IMR-90 (cell line): ENCODE results near the gene SIK2. TPM values are rescaled to one million over a fixed set of nuclear protein-coding genes. Genes with fewer than 3 reads are reported as not detected.

Source experiments
- ATAC-seq: fragments of 200-7000 bp; cut with Tn5 transposase; 2 replicates; pipeline ENCODE4 v1.9.1; 2020; ENCODE audit warnings: low read depth, mild to moderate bottlenecking, moderate library complexity
- BruUV-seq: library from RNA; stranded (reverse); fragments of 400-500 nt; replicated peaks from 2 replicates; lab custom pipeline; 2021; lab: Mats Ljungman, UMichigan
- CTCF ChIA-PET: fragments of 300-600 bp; formaldehyde crosslinking; extraction: SDS; loops from one replicate; lab custom pipeline; 2021; ENCODE audit warnings: antibody characterized with exemption; lab: Yijun Ruan, JAX
- POLR2A ChIA-PET: fragments of 300-600 bp; sonication (Branson Sonifier 250); formaldehyde crosslinking; loops from one replicate; lab custom pipeline; 2022; ENCODE audit warnings: antibody characterized with exemption; ENCODE audit not compliant: unreplicated experiment; lab: Charles Lee
- DNase-seq: peaks from one replicate; pipeline ENCODE4 v3.0.0; 2013
- H2AFZ ChIP-seq: replicated peaks from 2 replicates; pipeline ENCODE3; 2013; ENCODE audit warnings: low read length, mild to moderate bottlenecking; ENCODE audit not compliant: poor library complexity
- H2AK5ac ChIP-seq: 2 replicates; pipeline ENCODE4 v1.6.1; 2013; ENCODE audit warnings: low read depth, low read length, inconsistent platforms
- H2AK9ac ChIP-seq: replicated peaks from 2 replicates; pipeline ENCODE3; 2013; ENCODE audit warnings: mild to moderate bottlenecking, low read depth, low read length, moderate library complexity; ENCODE audit not compliant: poor library complexity
- H2BK120ac ChIP-seq: 2 replicates; pipeline ENCODE4 v1.6.1; 2013; ENCODE audit warnings: low read depth, low read length, inconsistent platforms
- H2BK15ac ChIP-seq: 3 replicates; pipeline ENCODE4 v1.6.1; 2013; ENCODE audit warnings: low read depth, low read length, inconsistent platforms
- H2BK20ac ChIP-seq: 2 replicates; pipeline ENCODE4 v1.6.1; 2013; ENCODE audit warnings: low read depth, mild to moderate bottlenecking, inconsistent platforms, low read length, moderate library complexity
- H2BK5ac ChIP-seq: 2 replicates; pipeline ENCODE4 v1.6.1; 2013; ENCODE audit warnings: mild to moderate bottlenecking, low read depth, low read length, inconsistent platforms; ENCODE audit not compliant: poor library complexity, severe bottlenecking
- H3K14ac ChIP-seq: replicated peaks from 2 replicates; pipeline ENCODE4 v1.6.1; 2013; ENCODE audit warnings: low read depth, low read length, inconsistent platforms
- H3K18ac ChIP-seq: 2 replicates; pipeline ENCODE4 v1.6.1; 2013; ENCODE audit warnings: low read depth, low read length, control low read depth
- H3K23ac ChIP-seq: 2 replicates; pipeline ENCODE4 v1.6.1; 2013; ENCODE audit warnings: low read depth, low read length, inconsistent platforms
- H3K27ac ChIP-seq: 2 replicates; pipeline ENCODE4 v1.5.1; 2013; ENCODE audit warnings: mild to moderate bottlenecking, control low read depth, low read length; ENCODE audit not compliant: insufficient read depth
- H3K27me3 ChIP-seq: 2 replicates; pipeline ENCODE4 v1.6.1; 2013; ENCODE audit warnings: low read length; ENCODE audit not compliant: control insufficient read depth, insufficient read depth
- H3K36me3 ChIP-seq: 2 replicates; pipeline ENCODE4 v1.6.1; 2013; ENCODE audit warnings: low read length, mixed read lengths; ENCODE audit not compliant: control insufficient read depth, insufficient read depth
- H3K4ac ChIP-seq: 2 replicates; pipeline ENCODE4 v1.6.1; 2013; ENCODE audit warnings: low read depth, low read length, inconsistent platforms
- H3K4me1 ChIP-seq: 2 replicates; pipeline ENCODE4 v1.6.1; 2013; ENCODE audit warnings: low read length, mixed read lengths; ENCODE audit not compliant: control insufficient read depth, insufficient read depth
- H3K4me2 ChIP-seq: 2 replicates; pipeline ENCODE4 v1.6.1; 2013; ENCODE audit warnings: low read depth, mild to moderate bottlenecking, control low read depth, low read length, moderate library complexity
- H3K4me3 ChIP-seq: 2 replicates; pipeline ENCODE4 v1.5.1; 2013; ENCODE audit warnings: low read depth, mild to moderate bottlenecking, control low read depth, low read length, moderate library complexity; ENCODE audit not compliant: insufficient read depth
- H3K56ac ChIP-seq: 2 replicates; pipeline ENCODE4 v1.6.1; 2013; ENCODE audit warnings: low read length, inconsistent platforms; ENCODE audit not compliant: insufficient read depth; ENCODE audit errors: extremely low read depth
- H3K79me1 ChIP-seq, 2 experiments: 2 replicates each; pipeline ENCODE4 v1.6.1; 2013; ENCODE audit warnings: low read length in 2 of 2, inconsistent platforms in 1 of 2, low read depth in 1 of 2
- H3K9ac ChIP-seq: 2 replicates; pipeline ENCODE4 v1.6.1; 2013; ENCODE audit warnings: low read depth, low read length, control low read depth
- H3K9me1 ChIP-seq: 2 replicates; pipeline ENCODE4 v1.6.1; 2013; ENCODE audit warnings: low read length, inconsistent platforms; ENCODE audit not compliant: insufficient read depth
- H3K9me3 ChIP-seq: 2 replicates; pipeline ENCODE4 v1.6.1; 2013; ENCODE audit warnings: low read length; ENCODE audit not compliant: control insufficient read depth, insufficient read depth
- H4K20me1 ChIP-seq: 2 replicates; pipeline ENCODE4 v1.6.1; 2013; ENCODE audit warnings: low read length, inconsistent platforms; ENCODE audit not compliant: insufficient read depth
- H4K5ac ChIP-seq: 2 replicates; pipeline ENCODE4 v1.6.1; 2013; ENCODE audit warnings: mild to moderate bottlenecking, low read depth, low read length, control low read depth
- H4K8ac ChIP-seq, 2 experiments: 2 replicates each; pipeline ENCODE4 v1.6.1; 2013; ENCODE audit warnings: low read depth in 2 of 2, low read length in 2 of 2, control low read depth in 1 of 2, inconsistent platforms in 1 of 2
- H4K91ac ChIP-seq: 2 replicates; pipeline ENCODE4 v1.6.1; 2013; ENCODE audit warnings: low read depth, low read length, inconsistent platforms; ENCODE audit not compliant: insufficient read depth
- BHLHE40 ChIP-seq: fragments of 150-350 bp; IDR thresholded peaks from 2 replicates; pipeline ENCODE4 v1.6.1; 2016; ENCODE audit warnings: mild to moderate bottlenecking, low read depth, low read length
- CEBPB ChIP-seq: IDR thresholded peaks from 2 replicates; pipeline ENCODE4 v1.6.1; 2012; ENCODE audit warnings: low read depth, low read length, improper control_type of control experiment
- CHD1 ChIP-seq: IDR thresholded peaks from 2 replicates; pipeline ENCODE4 v1.6.1; 2012; ENCODE audit warnings: low read depth, low read length, improper control_type of control experiment
- CTCF ChIP-seq: conservative IDR thresholded peaks from 2 replicates; pipeline ENCODE4 v1.5.1; 2012; ENCODE audit warnings: mild to moderate bottlenecking, low read depth, low read length, improper control_type of control experiment
- ELK1 ChIP-seq: fragments of 150-350 bp; IDR thresholded peaks from 2 replicates; pipeline ENCODE4 v1.6.1; 2016; ENCODE audit warnings: low read depth, mild to moderate bottlenecking, low read length, moderate library complexity, borderline replicate concordance
- FOS ChIP-seq: fragments of 150-350 bp; IDR thresholded peaks from 2 replicates; pipeline ENCODE4 v1.6.1; 2016; ENCODE audit warnings: low read depth, low read length
- MAFK ChIP-seq: IDR thresholded peaks from 2 replicates; pipeline ENCODE4 v1.6.1; 2012; ENCODE audit warnings: low read depth, low read length, improper control_type of control experiment
- MAZ ChIP-seq: IDR thresholded peaks from 2 replicates; pipeline ENCODE4 v1.6.1; 2012; ENCODE audit warnings: low read depth, mild to moderate bottlenecking, low read length, improper control_type of control experiment, moderate library complexity, borderline replicate concordance
- MXI1 ChIP-seq: IDR thresholded peaks from 2 replicates; pipeline ENCODE4 v1.6.1; 2012; ENCODE audit warnings: low read depth, mild to moderate bottlenecking, low read length, moderate library complexity, borderline replicate concordance
- NFE2L2 ChIP-seq: fragments of 150-350 bp; IDR thresholded peaks from 2 replicates; pipeline ENCODE4 v1.6.1; 2016; ENCODE audit warnings: low read depth, mild to moderate bottlenecking, low read length
- POLR2A ChIP-seq: IDR thresholded peaks from 2 replicates; pipeline ENCODE4 v1.6.1; 2012; ENCODE audit warnings: mild to moderate bottlenecking, low read depth, low read length
- RAD21 ChIP-seq: IDR thresholded peaks from 2 replicates; pipeline ENCODE4 v1.6.1; 2012; ENCODE audit warnings: low read length, improper control_type of control experiment
- RCOR1 ChIP-seq: IDR thresholded peaks from 2 replicates; pipeline ENCODE4 v1.6.1; 2012; ENCODE audit warnings: mild to moderate bottlenecking, low read length, improper control_type of control experiment; ENCODE audit not compliant: insufficient replicate concordance
- RFX5 ChIP-seq: IDR thresholded peaks from 2 replicates; pipeline ENCODE4 v1.8.0; 2012; ENCODE audit warnings: low read depth, mild to moderate bottlenecking, low read length, moderate library complexity
- SMC3 ChIP-seq: fragments of 150-350 bp; IDR thresholded peaks from 2 replicates; pipeline ENCODE4 v1.6.1; 2016; ENCODE audit warnings: low read depth, mild to moderate bottlenecking, antibody characterized with exemption, low read length, moderate library complexity
- USF2 ChIP-seq: fragments of 150-350 bp; IDR thresholded peaks from 2 replicates; pipeline ENCODE4 v1.6.1; 2017; ENCODE audit warnings: mild to moderate bottlenecking, antibody characterized with exemption, low read length, low read depth
- WGBS, 2 experiments: methylation state at CpG; one replicate each; pipeline versions ENCODE4 v1.1.5 to v1.1.7; 2013; ENCODE audit warnings: missing lambda C conversion rate in 2 of 2; ENCODE audit not compliant: insufficient read length in 1 of 2; ENCODE audit errors: extremely low coverage in 2 of 2; 5-methylcytosine and 5-hydroxymethylcytosine counted together
- dilution Hi-C: fragments of 300-500 bp; cut with HindIII; formaldehyde crosslinking; loops from one replicate; pipeline ENCODE4 v1.14.3; 2018; ENCODE audit warnings: low sequenced_read_pairs; ENCODE audit not compliant: unreplicated experiment
- in situ Hi-C: fragments of 300-500 bp; cut with MboI; formaldehyde crosslinking; loops from 3 replicates; pipeline ENCODE4 v1.14.3; 2019; ENCODE audit warnings: low sequenced_read_pairs, inconsistent platforms, mixed read lengths
- intact Hi-C: fragments of 100-400 bp; cut with micrococcal nuclease; formaldehyde crosslinking; loops from 2 replicates; pipeline ENCODE4 v1.10.0; 2022
- polyA plus RNA-seq, 3 experiments: library from polyadenylated mRNA; depleted of rRNA; stranded (reverse); fragments of >200 nt; gene quantifications; 2 replicates each; pipeline ENCODE4 v1.2.3, GENCODE V29; 2012; ENCODE audit warnings: low replicate concordance in 1 of 3
- total RNA-seq: library from RNA; depleted of rRNA; stranded (reverse); fragments of >200 nt; gene quantifications from 2 replicates; pipeline ENCODE4 v1.2.3, GENCODE V29; 2012

Gene SIK2
- total and polyA plus RNA-seq, 2 of the 4 experiments (the other 2 are of a cell fraction) = 7.9 to 10.4 TPM

- peaks cover 6% of the 10 kb centered on the region; the same call in 1 of the 2 replicates for H4K20me1 ChIP-seq
- no peak overlapping the region for H3K56ac ChIP-seq
- in situ Hi-C loops (no loop called here), dilution Hi-C loops (no loop called here), intact Hi-C loops (no loop called here)
- no peak overlapping the region for H3K23ac ChIP-seq
- H2AK9ac ChIP-seq = no peak overlapping the region
- H3K4me3 ChIP-seq = no peak overlapping the region
- no peak overlapping the region for H2AK5ac ChIP-seq
- peaks cover 3% of the 10 kb centered on the region for H3K9me3 ChIP-seq
- no peak overlapping the region for H2AFZ ChIP-seq
- no TSS peak for BruUV-seq
- H2BK15ac ChIP-seq = no peak overlapping the region
- no peak overlapping the region for H4K91ac ChIP-seq
- TF ChIP-seq MXI1 (no peak), ELK1 (no peak), POLR2A (no peak), RAD21 (no peak), RCOR1 (no peak), BHLHE40 (no peak), FOS (no peak), RFX5 (no peak), SMC3 (no peak), CEBPB (no peak), NFE2L2 (no peak), MAZ (no peak), MAFK (no peak), USF2 (no peak), CHD1 (no peak), CTCF (no peak)
- H3K18ac ChIP-seq = no peak overlapping the region
- peaks cover 6% of the 10 kb centered on the region; the same call in 1 of the 2 replicates for H3K9me1 ChIP-seq
- WGBS, 2 experiments = no CpG with 5 or more reads among the region's 1 CpG
- no peak overlapping the region for H3K4me2 ChIP-seq
- no peak overlapping the region for H4K8ac ChIP-seq
- H3K36me3 ChIP-seq = peaks cover 25% of the 10 kb centered on the region
- POLR2A ChIA-PET = no interaction called here
- H3K27ac ChIP-seq = no peak overlapping the region
- H3K9ac ChIP-seq = no peak overlapping the region
- DNase-seq = peak; percentile 25
- H3K4ac ChIP-seq = no peak overlapping the region
- no peak overlapping the region for H3K14ac ChIP-seq
- H3K4me1 ChIP-seq = peaks cover 3% of the 10 kb centered on the region; the same call in 1 of the 2 replicates
- CTCF ChIA-PET = interaction anchor here (0.6 kb wide), 1 partner anchor 36 kb away, joined by 3 read pairs; no protein-coding TSS in a partner anchor
- no peak overlapping the region; the same call in 1 of the 2 replicates for H4K5ac ChIP-seq
- H3K79me1 ChIP-seq = peaks cover 30 to 45% of the 10 kb centered on the region in 2 experiments
- ATAC-seq = no peak
- no peak overlapping the region for H2BK5ac ChIP-seq
- no peak overlapping the region for H2BK120ac ChIP-seq
- H2BK20ac ChIP-seq = no peak overlapping the region
- no peaks in the 10 kb centered on the region for H3K27me3 ChIP-seq
These were observed 72.7 kb downstream of the SIK2 start for GRCh38 chr11:111674941-111675340.
